GM12892 (cell line): Measurements from ENCODE around the gene SPRY1.

Experiments
- POLR2A ChIP-seq: IDR thresholded peaks from 2 replicates; pipeline ENCODE4 v1.6.1; 2011; ENCODE audit warnings: low read depth, low read length, control low read depth
- POLR2AphosphoS5 ChIP-seq: IDR thresholded peaks from 2 replicates; pipeline ENCODE4 v1.6.1; 2011; ENCODE audit warnings: low read depth, low read length, control low read depth
- TAF1 ChIP-seq: IDR thresholded peaks from 2 replicates; pipeline ENCODE4 v1.6.1; 2011; ENCODE audit warnings: low read depth, mild to moderate bottlenecking, control low read depth, low read length, borderline replicate concordance

- no peak for TF ChIP-seq POLR2AphosphoS5
- TF ChIP-seq POLR2A, result no peak
- no peak for TF ChIP-seq TAF1
These were observed 41.4 kb downstream of the SPRY1 start for GRCh38 chr4:123438031-123438430.
